Epidermal melanocyte (primary cell): ENCODE data around the gene VAMP1.
"Not testable (repeated sequence)": the region's sequence is repeated elsewhere in the genome, so short reads cannot be mapped to it uniquely, and the experiment has no call there.

Experiments
- DNase-seq: peaks from one replicate; pipeline ENCODE4 v3.0.0; 2011; ENCODE audit warnings: low spot score; ENCODE audit not compliant: insufficient read length

The VAMP1 gene

GRCh38 chr12:6451348-6452244, 18.9 kb downstream of the VAMP1 start, which contains the start of gene TAPBPL:
Gene TAPBPL (plus strand): TSS chr12:6452042. CDS start chr12:6452249, 207 bp downstream.
- DNase-seq, result peak; percentile 87

- no peak for DNase-seq
These were observed 19.6 kb downstream of the VAMP1 start for GRCh38 chr12:6450869-6451347.

GRCh38 chr12:6450091-6450868, 20.2 kb downstream of the VAMP1 start:
- no peak for DNase-seq

GRCh38 chr12:6444704-6445688, 25.5 kb downstream of the VAMP1 start, which contains the start of gene CD27:
Gene CD27 (plus strand): TSS chr12:6444955. CDS start chr12:6445096, 141 bp downstream.
- no peak for DNase-seq

GRCh38 chr12:6444031-6444430, 26.4 kb downstream of the VAMP1 start:
- DNase-seq, result no peak

GRCh38 chr12:6443361-6443983, 27.0 kb downstream of the VAMP1 start:
- DNase-seq, result no peak

GRCh38 chr12:6442836-6443235, 27.6 kb downstream of the VAMP1 start:
- no peak for DNase-seq

GRCh38 chr12:6440391-6440790, 30.1 kb downstream of the VAMP1 start:
- no peak for DNase-seq

GRCh38 chr12:6438345-6438744, 32.1 kb downstream of the VAMP1 start:
- DNase-seq, result no peak

GRCh38 chr12:6437586-6437985, 32.9 kb downstream of the VAMP1 start:
- DNase-seq, result no peak

- DNase-seq, result no peak
These were observed 34.3 kb downstream of the VAMP1 start for GRCh38 chr12:6435961-6436715.

GRCh38 chr12:6434205-6435140, 36.0 kb downstream of the VAMP1 start:
- no peak for DNase-seq

- DNase-seq, result no peak
These were observed 37.5 kb downstream of the VAMP1 start for GRCh38 chr12:6432991-6433390.

- DNase-seq, result peak; percentile 58
These were observed 40.1 kb downstream of the VAMP1 start for GRCh38 chr12:6430124-6430989.

GRCh38 chr12:6428326-6428725, 42.2 kb downstream of the VAMP1 start:
- no peak for DNase-seq

- DNase-seq, result not testable (repeated sequence)
These were observed 42.7 kb downstream of the VAMP1 start for GRCh38 chr12:6427796-6428195.

- DNase-seq, result no peak
These were observed 43.4 kb downstream of the VAMP1 start for GRCh38 chr12:6426882-6427671.
